AG08395 (cell line): ENCODE measurements around the gene SLC16A12.
"Not testable (repeated sequence)": the region's sequence is repeated elsewhere in the genome, so short reads cannot be mapped to it uniquely, and the experiment has no call there.

Experiments
- DNase-seq: peaks from one replicate; pipeline ENCODE4 v3.0.0; 2012; ENCODE audit warnings: mixed read lengths, low spot score

The SLC16A12 gene

GRCh38 chr10:89468191-89468965 is 67.0 kb downstream of the SLC16A12 start:
- DNase-seq: no peak

- peak; percentile 30 for DNase-seq
Observed at GRCh38 chr10:89466599-89467035, 68.8 kb downstream of the SLC16A12 start.

GRCh38 chr10:89465196-89465595 is 70.2 kb downstream of the SLC16A12 start:
- DNase-seq: no peak

- DNase-seq: no peak
Observed at GRCh38 chr10:89463846-89464537, 71.4 kb downstream of the SLC16A12 start.

- no peak for DNase-seq
Observed at GRCh38 chr10:89458784-89459183, 76.6 kb downstream of the SLC16A12 start.

GRCh38 chr10:89458291-89458690 is 77.1 kb downstream of the SLC16A12 start:
- DNase-seq: peak; percentile 49

GRCh38 chr10:89454561-89455347 is 80.6 kb downstream of the SLC16A12 start:
- no peak for DNase-seq

GRCh38 chr10:89452193-89452592 is 83.2 kb downstream of the SLC16A12 start:
- DNase-seq: no peak

GRCh38 chr10:89450901-89451300 is 84.5 kb downstream of the SLC16A12 start:
- no peak for DNase-seq

GRCh38 chr10:89444819-89445218 is 90.6 kb downstream of the SLC16A12 start:
- not testable (repeated sequence) for DNase-seq

GRCh38 chr10:89442289-89442688 is 93.1 kb downstream of the SLC16A12 start:
- no peak for DNase-seq

- no peak for DNase-seq
Observed at GRCh38 chr10:89440226-89441009, 95.0 kb downstream of the SLC16A12 start.

GRCh38 chr10:89438525-89438924 is 96.9 kb downstream of the SLC16A12 start:
- DNase-seq: no peak

GRCh38 chr10:89431977-89432376 is 103.4 kb downstream of the SLC16A12 start:
- DNase-seq: peak; percentile 22

- no peak for DNase-seq
Observed at GRCh38 chr10:89428877-89429276, 106.5 kb downstream of the SLC16A12 start.

GRCh38 chr10:89427629-89428028 is 107.8 kb downstream of the SLC16A12 start:
- DNase-seq: peak; percentile 71

GRCh38 chr10:89426230-89426868 is 109.0 kb downstream of the SLC16A12 start:
- peak; percentile 66 for DNase-seq

GRCh38 chr10:89425000-89425399 is 110.4 kb downstream of the SLC16A12 start:
- DNase-seq: no peak

GRCh38 chr10:89421018-89421476 is 114.3 kb downstream of the SLC16A12 start:
- no peak for DNase-seq

GRCh38 chr10:89419548-89419947 is 115.8 kb downstream of the SLC16A12 start:
- no peak for DNase-seq

- no peak for DNase-seq
Observed at GRCh38 chr10:89416465-89416864, 118.9 kb downstream of the SLC16A12 start.
